CD4-positive, alpha-beta T cell treated with Interleukin-15 for 1 hour (primary cell): ENCODE results near the gene HSBP1L1.
"Not testable (repeated sequence)": the region's sequence is repeated elsewhere in the genome, so short reads cannot be mapped to it uniquely, and the experiment has no call there.

ENCODE experiments used
- DNase-seq: peaks from one replicate; pipeline ENCODE4 v3.0.0-alpha.2; 2020

The HSBP1L1 gene

GRCh38 chr18:79988071-79988450 lies 23.6 kb downstream of the HSBP1L1 start:
- DNase-seq: peak; percentile 61

- DNase-seq: peak; percentile 84
These were observed 24.2 kb downstream of the HSBP1L1 start, which contains the start of gene TXNL4A for GRCh38 chr18:79988451-79989194. Gene TXNL4A (minus strand): TSS chr18:79988563. CDS start chr18:79988392, 171 bp downstream.

- DNase-seq: no peak
These were observed 24.7 kb downstream of the HSBP1L1 start for GRCh38 chr18:79989195-79989497.

- no peak for DNase-seq
These were observed 27.1 kb downstream of the HSBP1L1 start for GRCh38 chr18:79991494-79991893.

- not testable (repeated sequence) for DNase-seq
These were observed 35.3 kb downstream of the HSBP1L1 start for GRCh38 chr18:79999701-80000100.

- DNase-seq: no peak
These were observed 36.4 kb downstream of the HSBP1L1 start for GRCh38 chr18:80000877-80001276.

- DNase-seq: no peak
These were observed 38.0 kb downstream of the HSBP1L1 start for GRCh38 chr18:80002468-80002867.

GRCh38 chr18:80004600-80005342 lies 40.3 kb downstream of the HSBP1L1 start:
- DNase-seq: no peak

GRCh38 chr18:80006724-80007123 lies 42.3 kb downstream of the HSBP1L1 start:
- no peak for DNase-seq

GRCh38 chr18:80009661-80010550 lies 45.5 kb downstream of the HSBP1L1 start:
- no peak for DNase-seq

- no peak for DNase-seq
These were observed 46.1 kb downstream of the HSBP1L1 start for GRCh38 chr18:80010551-80010906.

GRCh38 chr18:80011496-80012137 lies 47.2 kb downstream of the HSBP1L1 start:
- not testable (repeated sequence) for DNase-seq

- DNase-seq: no peak
These were observed 48.3 kb downstream of the HSBP1L1 start for GRCh38 chr18:80012714-80013113.
